Anterior cingulate cortex (tissue), 58 donors: ENCODE data around the gene NRG3.
A peak's percentile ranks its signal among the peaks of the same experiment; 100 is the strongest.

Experiments
- DNase-seq, 58 donors: peaks; one replicate each; lab custom pipeline; 2025; lab: John Stamatoyannopoulos, UW

Gene NRG3

DNA sequence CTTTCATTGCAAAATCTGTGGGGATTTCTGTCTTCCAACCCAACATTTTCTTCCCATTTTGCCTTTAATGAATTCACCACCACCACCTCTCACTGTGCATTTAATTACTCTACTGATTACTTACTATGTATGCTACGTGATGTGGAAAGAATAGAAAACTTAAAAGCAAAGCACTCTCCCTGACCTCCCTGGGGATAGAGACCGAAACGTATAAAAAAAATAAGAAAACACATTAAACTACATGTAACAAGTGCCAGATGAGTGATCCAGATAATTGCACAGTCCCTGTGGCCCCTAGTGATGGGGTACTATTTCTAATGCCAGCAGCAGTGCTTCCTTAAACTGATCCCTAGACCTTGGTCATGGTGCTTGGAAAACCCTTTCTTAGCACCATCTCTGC, 478.4 kb downstream of the NRG3 start:
- no peak for DNase-seq

DNA sequence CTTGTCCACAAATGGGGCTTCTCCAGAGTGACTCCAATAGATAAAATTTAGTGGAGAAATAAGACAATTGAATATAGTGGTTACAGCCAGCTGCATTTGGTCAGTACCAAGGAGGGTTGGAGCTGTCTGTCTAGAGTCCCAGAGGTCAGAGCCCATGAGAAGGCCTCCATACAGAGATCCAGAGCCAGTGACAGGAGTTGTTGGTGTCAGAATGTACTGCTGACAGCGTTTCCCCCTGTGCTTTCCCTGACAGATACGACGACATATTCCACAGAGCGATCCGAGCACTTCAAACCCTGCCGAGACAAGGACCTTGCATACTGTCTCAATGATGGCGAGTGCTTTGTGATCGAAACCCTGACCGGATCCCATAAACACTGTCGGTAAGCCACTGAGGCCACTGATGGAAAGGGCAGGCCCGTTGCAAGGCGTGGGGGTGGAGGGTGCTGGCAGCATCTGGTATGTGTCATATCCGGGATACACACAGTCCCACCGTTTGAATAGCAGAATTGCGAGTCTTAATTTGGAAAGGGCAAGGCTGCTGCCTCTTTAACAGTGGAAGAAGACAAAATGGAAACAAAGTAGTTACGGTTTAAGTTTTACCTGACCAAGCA, 483.6 kb downstream of the NRG3 start:
- DNase-seq = no peak

DNA sequence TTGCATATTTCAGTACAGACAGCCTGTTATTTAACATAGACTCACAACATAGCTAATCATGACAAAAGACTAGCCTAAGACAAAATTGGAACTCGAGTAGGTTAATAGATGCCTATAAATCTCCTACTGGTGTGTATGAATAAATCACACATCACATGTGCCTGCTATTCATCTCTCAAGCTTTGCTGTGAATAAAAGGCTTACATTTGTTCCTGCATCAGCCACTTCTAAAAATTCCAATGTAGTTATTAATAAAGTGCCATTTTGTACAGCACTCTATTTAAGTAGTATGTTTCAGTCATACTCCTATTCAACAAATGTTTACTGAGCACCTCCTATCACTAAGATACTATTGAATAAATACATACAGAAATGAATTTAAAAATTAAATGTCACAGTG, 486.3 kb downstream of the NRG3 start:
- DNase-seq = no peak

DNA sequence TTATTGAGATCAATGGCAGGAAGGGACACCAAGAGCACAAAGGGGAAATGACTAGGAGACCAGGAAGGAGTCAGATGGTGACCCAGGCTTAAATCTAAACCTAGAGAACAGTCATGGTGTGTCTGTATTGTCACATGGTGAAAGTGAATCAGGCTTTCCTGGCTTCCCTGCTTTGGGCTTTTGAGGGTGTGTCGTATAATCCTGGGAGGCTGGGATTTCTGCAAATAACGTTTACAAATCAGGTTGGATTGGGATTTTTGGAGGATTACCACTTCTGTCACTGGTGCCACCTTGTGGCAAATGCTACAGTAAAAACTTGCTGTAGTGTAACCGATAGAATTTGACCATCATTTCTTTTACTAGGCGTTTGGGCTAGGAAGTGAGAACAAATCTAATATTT, 502.6 kb downstream of the NRG3 start:
- peak in 3 of 58 donors; percentile 2 to 7 (median 3) for DNase-seq

DNA sequence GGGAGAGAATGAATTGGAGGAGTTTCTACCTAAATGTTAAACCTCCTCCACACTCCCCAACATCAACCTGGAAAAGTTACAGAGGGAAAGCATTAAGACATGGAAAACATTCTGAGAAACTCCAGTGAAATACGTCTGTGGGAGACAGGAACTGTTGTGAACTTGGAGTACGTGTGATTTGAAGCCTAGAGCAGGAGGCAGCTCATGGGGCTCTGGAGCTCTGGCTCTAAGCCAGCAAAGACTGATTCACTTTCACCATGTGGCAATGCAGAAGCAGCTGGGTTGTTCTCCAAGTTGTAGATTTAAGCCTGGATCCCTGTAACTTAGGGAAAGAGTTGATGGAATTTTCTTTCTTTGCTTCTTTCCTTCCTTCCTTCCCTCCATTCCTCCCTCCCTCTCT, 503.2 kb downstream of the NRG3 start:
- DNase-seq = peak in 32 of 58 donors; percentile 1 to 71 (median 27)

DNA sequence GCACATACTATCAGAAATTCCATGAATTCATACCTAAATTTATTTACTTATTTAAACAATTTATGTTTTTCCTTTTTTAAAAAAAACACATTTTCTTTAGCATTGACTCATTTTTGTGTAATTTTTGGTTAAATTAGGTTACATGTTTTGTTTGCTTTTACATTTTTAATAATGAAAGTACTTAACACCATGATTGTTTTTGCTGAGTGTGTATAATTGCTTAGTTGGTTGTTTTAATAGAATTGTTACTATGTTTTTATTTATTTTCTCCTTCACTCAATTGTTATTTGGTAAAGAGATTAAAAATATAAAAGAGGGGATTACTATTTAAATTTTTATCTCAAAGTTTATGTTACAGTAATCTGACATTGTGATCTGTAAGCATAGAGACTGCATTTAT, 508.4 kb downstream of the NRG3 start:
- DNase-seq = no peak

DNA sequence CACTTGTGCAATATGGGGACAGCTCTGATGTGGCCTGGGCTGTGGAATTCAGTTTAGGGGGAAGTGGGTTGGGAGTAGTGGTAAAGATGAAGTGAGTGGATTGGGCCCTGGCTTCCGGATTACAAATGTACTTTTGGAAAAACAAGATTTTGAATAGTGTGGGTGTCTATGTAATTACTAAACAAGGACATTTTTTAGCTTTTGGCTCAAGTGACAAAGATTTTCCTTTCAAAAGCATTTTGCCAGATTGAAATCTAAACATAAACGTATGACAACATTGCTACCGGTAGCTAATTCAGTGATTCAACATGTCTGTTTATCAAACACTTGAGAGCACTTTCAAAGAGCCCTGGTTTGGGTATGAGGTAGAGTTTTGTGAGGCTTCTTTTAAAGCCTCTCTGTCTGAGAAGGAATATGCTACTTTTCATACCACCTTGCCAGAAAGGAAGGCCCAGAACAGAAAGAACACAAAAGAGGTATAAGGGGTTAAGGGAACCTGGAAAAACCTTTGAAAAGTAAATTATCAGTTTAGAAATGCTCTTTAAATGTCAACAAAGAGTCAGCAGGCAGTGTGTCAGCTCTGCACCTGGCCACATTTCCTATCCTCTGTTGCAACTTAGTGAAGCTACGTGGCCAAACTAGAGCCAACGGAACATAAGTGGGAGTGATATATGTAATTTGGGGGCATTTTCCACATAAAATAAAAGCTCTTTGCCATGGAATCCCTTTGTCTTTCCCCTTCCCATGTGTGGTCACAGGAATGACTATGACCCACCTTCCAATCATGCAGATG, 516.1 kb downstream of the NRG3 start:
- DNase-seq = no peak

DNA sequence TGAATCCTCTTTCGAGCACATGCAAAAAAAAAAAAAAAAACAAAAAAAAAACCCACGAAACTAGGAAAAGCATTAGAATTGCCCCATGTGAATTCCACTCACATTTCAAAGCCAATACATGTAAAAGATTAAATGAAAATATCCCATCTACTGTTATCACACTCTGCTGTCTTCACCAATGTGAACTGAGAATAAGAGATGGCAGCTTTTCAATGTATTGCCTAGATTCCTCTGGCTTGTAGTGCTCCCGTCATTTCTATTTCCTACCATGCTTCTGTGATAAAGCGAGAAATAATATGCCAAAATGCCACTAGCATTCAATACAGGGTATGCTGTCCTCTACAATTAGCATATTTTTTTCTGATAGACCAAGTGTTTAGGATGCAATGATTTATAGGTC, 517.0 kb downstream of the NRG3 start:
- DNase-seq = no peak

DNA sequence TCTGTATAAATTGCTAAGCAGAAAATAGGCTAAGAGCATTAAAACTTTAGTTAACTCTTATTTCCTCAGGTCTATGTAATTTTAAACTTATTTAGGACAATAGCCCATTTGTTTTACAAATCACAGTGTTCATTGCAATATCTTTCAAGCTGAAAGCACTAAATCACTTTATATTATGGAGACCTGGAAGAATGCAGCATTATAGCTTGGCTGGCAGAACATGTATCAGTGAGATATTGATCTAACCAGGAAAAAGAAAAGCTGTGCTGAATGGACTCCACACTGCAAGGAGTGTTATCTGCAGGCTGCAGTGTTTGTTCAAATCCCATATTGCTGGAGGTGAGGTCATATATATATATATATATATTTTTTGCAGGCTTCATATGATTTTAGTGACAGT, 517.5 kb downstream of the NRG3 start:
- no peak for DNase-seq

DNA sequence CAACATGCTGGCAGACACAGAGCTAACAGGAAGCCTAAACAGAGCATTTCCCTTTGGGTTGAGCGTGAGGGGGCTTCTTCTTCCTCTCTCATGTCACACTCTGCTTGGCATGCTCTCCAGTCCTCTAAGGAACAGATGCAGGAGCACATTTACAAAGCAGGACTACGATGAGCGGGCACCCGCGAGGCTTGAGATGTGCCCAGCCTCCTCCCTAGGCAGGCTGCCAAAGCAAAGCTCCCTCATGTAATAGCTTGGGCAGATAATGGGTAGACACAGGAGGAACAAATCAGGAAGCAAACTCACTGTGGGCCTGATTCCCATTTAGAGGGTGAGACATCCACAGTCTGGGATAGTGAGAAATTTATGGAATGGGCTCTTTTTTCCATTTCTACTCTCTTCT, 519.1 kb downstream of the NRG3 start:
- peak in 51 of 58 donors; percentile 1 to 75 (median 31) for DNase-seq

DNA sequence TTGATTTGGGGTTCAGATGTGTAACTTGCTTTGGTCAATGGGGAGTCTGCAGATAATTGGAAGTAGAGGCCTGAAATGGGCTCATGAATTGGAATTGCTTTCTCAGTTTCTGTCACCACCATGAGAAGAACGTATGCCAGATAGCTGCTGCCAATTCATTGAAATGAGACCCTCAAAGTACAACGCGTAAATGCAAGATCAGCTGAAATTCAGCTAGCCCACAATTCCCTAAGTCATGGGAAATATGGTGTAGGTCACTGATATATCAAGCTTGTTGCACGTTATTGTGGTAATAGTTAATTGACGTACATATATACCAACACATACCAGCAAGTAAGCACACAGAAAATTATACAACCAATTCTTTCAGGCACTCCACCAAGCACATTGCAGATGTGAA, 520.0 kb downstream of the NRG3 start:
- no peak for DNase-seq

DNA sequence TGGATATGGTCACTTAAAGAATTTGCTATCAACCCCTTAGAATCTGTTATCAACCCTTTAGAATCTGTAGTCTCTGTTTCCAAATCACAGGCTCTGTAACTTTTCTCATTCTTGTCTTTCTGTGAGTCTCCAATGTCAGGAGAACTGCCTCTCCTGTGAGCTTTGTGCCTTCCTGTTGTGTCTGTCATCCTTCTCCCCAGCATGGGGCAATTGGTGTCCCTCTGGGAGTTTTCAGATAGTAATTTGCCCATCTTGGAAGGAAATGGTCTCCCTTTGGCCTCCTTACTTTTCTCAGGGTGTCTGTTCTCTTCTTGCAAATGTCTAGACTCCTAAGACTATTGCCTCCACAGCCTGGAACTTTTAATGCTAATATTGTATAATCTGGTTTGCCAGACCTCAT, 521.9 kb downstream of the NRG3 start:
- no peak for DNase-seq

DNA sequence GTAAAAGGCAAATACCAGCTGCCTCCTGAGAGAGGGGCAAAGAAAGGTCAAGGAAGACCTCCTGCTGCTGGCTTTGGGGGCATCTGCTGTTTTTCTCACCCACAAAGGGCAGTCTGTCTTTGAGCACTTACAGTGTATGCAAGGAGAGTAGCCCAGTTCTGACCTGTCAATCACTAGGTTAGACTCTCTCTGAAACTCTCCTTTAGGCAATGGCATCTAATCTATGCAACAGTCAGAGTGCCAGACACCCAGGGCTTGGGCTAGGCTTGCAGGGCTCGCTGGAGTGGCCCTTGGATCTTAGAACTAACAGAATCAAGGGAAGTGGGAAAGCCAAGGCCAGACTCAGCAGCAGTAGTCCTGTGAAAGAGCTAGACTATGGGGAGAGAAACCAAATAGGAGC, 522.9 kb downstream of the NRG3 start:
- no peak for DNase-seq

DNA sequence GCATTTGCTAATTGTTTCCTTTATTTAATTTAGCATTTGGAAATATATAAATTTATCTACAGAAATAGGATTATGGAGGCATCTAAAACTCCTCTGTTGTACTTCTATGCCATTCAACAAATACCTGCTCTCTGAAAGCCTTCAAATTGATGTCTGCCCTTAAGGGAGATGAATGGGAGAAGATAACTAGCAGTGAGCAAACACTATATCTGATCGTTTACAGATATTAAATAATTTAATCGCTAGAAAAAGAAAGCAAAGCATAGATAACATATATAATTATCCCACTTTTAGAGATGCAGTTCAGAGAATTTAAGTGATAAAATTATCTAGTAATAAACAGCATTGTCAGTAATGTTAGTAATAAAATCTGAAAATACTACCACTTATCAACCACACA, 524.9 kb downstream of the NRG3 start:
- no peak for DNase-seq

DNA sequence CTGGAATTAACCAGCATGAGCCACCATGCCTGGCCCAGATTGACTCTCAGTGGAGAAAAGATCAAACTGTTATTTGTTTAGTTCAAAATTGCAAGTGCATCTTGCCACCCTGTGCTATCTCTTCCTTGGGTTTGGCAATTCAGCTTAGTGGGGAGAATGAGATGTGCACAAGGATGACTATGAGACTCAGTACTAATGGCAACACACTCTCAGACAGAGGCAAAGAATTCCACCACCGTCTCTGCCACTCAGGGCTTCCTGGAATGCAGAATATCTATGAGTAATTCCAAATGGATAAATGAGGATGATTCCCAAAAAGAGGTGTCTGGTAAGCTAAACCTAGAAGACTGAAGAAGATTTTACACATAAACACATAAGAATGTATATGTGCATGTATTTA, 525.8 kb downstream of the NRG3 start:
- no peak for DNase-seq

DNA sequence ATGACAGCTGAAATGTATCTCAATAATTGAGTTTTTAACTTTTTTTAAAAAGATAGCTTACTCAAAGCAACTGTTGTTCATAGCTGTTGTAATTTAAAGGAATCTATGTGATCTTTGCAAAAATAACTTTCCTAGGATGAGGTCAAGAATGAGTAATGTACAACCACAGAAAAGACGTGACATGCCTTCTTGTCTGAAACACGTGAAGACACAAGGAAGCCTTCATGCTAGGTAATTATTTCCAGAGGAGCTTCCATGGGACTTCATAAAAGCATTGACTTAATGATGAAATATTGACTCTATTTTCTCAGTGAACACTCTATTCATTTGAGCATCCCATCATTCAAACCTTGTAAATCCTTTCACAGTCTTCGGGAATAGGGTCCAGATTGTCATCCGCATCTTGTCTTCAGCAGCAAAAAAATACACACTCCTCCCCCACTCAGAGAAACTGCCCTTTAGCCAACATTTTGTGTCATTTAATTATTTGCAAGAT, 528.0 kb downstream of the NRG3 start:
- DNase-seq = no peak

DNA sequence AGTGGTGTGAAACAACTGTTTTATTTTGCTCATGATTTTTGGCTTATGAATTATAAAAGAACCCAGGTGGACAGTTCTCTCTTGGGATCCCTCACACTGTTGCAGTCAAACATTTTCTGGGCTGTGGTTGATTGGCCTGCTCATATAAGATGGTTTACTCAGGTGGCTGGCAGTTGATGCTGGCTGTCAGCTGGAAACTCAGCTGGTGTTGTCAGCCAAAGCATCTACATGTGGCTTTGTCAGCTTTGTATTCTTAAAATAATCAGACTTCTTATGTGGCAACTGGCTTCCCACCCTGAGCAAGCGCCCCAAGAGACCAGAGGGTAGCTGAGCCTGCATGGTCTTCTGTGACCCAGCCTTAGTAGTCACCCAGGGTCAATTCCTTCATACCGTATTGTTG, 534.7 kb downstream of the NRG3 start:
- DNase-seq = no peak

DNA sequence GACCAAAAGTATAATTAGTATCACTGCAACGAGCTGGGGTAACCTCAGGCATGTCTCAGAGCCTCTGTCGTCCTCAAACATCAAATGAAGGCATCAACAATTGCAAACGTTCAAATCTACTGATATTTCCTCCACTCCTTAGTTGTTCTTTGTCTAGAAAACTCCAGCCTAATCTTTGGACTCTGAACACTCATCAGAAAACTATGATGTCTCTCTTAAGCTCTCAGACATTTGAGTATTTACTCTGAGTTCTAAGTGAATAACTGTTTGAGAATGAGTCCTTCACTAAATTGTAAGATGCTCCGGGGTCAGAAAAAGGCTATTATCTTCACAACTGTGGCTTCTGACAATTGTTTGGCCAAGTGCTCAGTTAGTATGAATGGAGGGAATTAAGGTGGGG, 536.4 kb downstream of the NRG3 start:
- no peak for DNase-seq

DNA sequence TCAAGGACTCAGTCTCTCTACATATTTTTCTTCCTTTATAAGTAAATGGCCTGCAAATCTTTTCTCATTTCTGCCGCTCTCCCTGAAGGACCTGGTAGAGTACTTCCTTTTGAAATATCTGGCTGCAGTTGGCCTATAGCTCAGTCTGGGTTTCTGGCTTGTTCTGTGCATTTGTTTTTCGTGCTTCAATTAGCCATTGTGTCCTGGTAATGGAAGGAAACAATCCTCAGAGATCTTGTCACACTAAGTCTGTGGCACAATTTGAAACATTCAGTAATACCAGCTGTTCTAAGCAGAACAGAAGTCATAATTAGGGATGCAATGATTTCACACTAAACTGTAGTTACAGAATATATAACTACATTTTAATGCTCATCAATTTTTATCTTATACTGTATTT, 545.0 kb downstream of the NRG3 start:
- DNase-seq = peak in 2 of 58 donors; percentile 1 to 2

DNA sequence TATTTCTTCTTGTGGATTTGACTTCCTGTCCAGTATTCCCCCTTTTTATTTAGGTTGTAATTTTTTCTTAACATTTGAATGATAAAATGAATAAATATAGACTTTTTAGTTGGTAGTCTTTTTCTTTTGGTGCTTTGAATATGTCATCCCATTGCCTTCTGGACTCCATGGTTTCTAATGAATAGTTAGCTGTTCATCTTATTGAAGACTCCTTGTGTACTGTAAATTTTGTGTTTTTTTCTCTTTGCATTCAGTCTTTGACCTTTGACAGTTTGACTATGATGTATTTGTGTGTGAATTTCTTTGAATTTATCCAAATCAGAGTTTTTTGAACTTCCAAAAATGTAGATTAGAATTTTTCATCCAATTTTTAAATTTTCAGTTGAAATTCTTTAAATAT, 554.3 kb downstream of the NRG3 start:
- DNase-seq = no peak

DNA sequence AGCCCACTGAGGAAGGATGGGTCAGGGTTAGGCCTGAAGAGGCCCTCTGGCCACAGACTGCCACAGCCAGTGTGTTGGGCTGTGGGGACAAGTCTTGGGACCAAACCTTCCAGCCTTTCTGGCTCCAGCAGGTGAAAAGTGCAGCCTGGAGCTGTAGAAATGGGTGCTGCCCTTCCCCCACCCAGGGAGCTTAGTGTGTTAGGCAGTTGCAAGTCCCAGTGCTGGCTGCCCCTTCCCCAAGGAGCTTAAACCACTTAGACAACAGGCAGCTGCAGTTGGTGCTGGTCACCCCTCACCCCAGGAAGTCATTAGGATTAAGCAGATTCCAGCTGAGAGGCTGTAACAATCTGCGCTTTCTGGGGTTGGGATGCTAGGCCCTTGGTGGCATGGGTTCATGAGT, 563.3 kb downstream of the NRG3 start:
- no peak for DNase-seq

DNA sequence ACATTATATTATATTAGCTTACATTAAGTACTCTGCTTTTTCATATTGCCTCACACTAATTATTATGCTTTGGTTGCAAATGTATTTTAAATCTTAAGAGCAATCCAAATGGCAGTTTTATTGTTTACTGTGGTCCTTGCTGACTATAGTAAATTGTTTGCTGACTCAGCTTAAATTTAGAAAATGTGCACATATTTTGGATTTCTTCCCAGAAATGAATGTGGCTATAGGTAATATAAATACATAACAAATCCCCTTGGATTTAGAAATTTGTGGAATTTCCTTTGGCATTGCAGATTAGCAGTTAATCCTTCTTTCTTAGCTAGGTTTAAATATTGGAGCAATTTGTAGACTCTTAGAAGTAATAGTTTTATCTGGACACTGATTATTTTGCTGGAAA, 565.8 kb downstream of the NRG3 start:
- no peak for DNase-seq
